RWPE2 (cell line): Measurements from ENCODE around the gene TEDC2.
"Not testable (repeated sequence)": the region's sequence is repeated elsewhere in the genome, so short reads cannot be mapped to it uniquely, and the experiment has no call there.

Experiments
- ATAC-seq: fragments of 200-7000 bp; cut with Tn5 transposase; 3 replicates; pipeline ENCODE4 v1.9.1; 2021; ENCODE audit warnings: low read depth
- DNase-seq: peaks from one replicate; pipeline ENCODE4 v3.0.0-alpha.2; 2020; ENCODE audit warnings: low spot score
- H3K27ac ChIP-seq: fragments of 450-650 bp; 2 replicates; pipeline ENCODE4 v1.5.1; 2017; ENCODE audit warnings: mild to moderate bottlenecking; ENCODE audit not compliant: poor library complexity, severe bottlenecking
- H3K27me3 ChIP-seq: fragments of 250-450 bp; sonication (Bioruptor Pico); 2 replicates; pipeline ENCODE4 v1.5.1; 2021; ENCODE audit warnings: mild to moderate bottlenecking, moderate library complexity; ENCODE audit not compliant: insufficient read depth, poor library complexity, severe bottlenecking
- H3K36me3 ChIP-seq: fragments of 250-450 bp; sonication (Bioruptor Pico); 2 replicates; pipeline ENCODE4 v1.5.1; 2020; ENCODE audit warnings: low read depth, mild to moderate bottlenecking, moderate library complexity
- H3K4me1 ChIP-seq: fragments of 250-450 bp; sonication (Bioruptor Pico); 2 replicates; pipeline ENCODE4 v1.5.1; 2021; ENCODE audit warnings: mild to moderate bottlenecking, moderate library complexity; ENCODE audit not compliant: insufficient read depth, poor library complexity, severe bottlenecking
- H3K4me3 ChIP-seq: fragments of 250-450 bp; sonication (Bioruptor Pico); 2 replicates; pipeline ENCODE4 v1.5.1; 2021; ENCODE audit warnings: mild to moderate bottlenecking, moderate library complexity; ENCODE audit not compliant: severe bottlenecking
- H3K9me3 ChIP-seq: fragments of 250-450 bp; sonication (Bioruptor Pico); 2 replicates; pipeline ENCODE4 v1.5.1; 2021; ENCODE audit warnings: mild to moderate bottlenecking, moderate library complexity; ENCODE audit not compliant: severe bottlenecking
- CTCF ChIP-seq: fragments of 450-650 bp; IDR thresholded peaks from one replicate; pipeline ENCODE4 v1.5.1; 2017; ENCODE audit warnings: mild to moderate bottlenecking, moderate library complexity; ENCODE audit not compliant: poor library complexity, severe bottlenecking

The TEDC2 gene

GRCh38 chr16:2438121-2438520 is 21.8 kb upstream of the TEDC2 start:
- Histone ChIP-seq H3K4me3 (no peak overlapping the region), H3K4me1 (no peaks in the 10 kb centered on the region), H3K27ac (no peak overlapping the region), H3K27me3 (no peaks in the 10 kb centered on the region), H3K36me3 (peaks cover 81% of the 10 kb centered on the region), H3K9me3 (no peaks in the 10 kb centered on the region)
- DNase-seq (no peak), ATAC-seq (no peak)
- TF ChIP-seq CTCF = no peak

- H3K27ac ChIP-seq = no peak overlapping the region
Observed at GRCh38 chr16:2439598-2439997, 20.3 kb upstream of the TEDC2 start.

GRCh38 chr16:2441143-2441804 is 18.6 kb upstream of the TEDC2 start:
- not testable (repeated sequence) for H3K4me1 ChIP-seq, DNase-seq, H3K27me3 ChIP-seq, H3K9me3 ChIP-seq, H3K27ac ChIP-seq, H3K4me3 ChIP-seq, ATAC-seq
- H3K36me3 ChIP-seq = peaks cover 74% of the 10 kb centered on the region

More at GRCh38 chr16:2439598-2439997, 20.3 kb upstream of the TEDC2 start:
- H3K27me3 ChIP-seq = no peaks in the 10 kb centered on the region
- H3K4me3 ChIP-seq = no peak overlapping the region
- no peaks in the 10 kb centered on the region for H3K9me3 ChIP-seq
- DNase-seq (no peak), ATAC-seq (no peak)
- TF ChIP-seq CTCF = no peak
- H3K4me1 ChIP-seq = no peaks in the 10 kb centered on the region
- H3K36me3 ChIP-seq = peaks cover 72% of the 10 kb centered on the region

- Histone ChIP-seq H3K9me3 (no peaks in the 10 kb centered on the region), H3K27me3 (no peaks in the 10 kb centered on the region), H3K4me1 (no peaks in the 10 kb centered on the region), H3K36me3 (peaks cover 72% of the 10 kb centered on the region), H3K27ac (no peak overlapping the region), H3K4me3 (no peak overlapping the region)
- no peak for ATAC-seq
- no peak for TF ChIP-seq CTCF
- no peak for DNase-seq
Observed at GRCh38 chr16:2443555-2443954, 16.4 kb upstream of the TEDC2 start.

GRCh38 chr16:2447920-2448583 is 11.9 kb upstream of the TEDC2 start:
- peak; percentile 59; the same call in 2 of the 3 replicates for ATAC-seq
- Histone ChIP-seq H3K36me3 (peaks cover 82% of the 10 kb centered on the region), H3K27me3 (no peaks in the 10 kb centered on the region), H3K27ac (no peak overlapping the region), H3K4me1 (no peaks in the 10 kb centered on the region), H3K4me3 (no peak overlapping the region), H3K9me3 (no peaks in the 10 kb centered on the region)
- no peak for TF ChIP-seq CTCF
- DNase-seq = no peak
